WERI-Rb-1 (cell line): ENCODE measurements around the gene GATAD2A.

Experiments used
- DNase-seq: peaks from one replicate; pipeline ENCODE4 v3.0.0-alpha.2; 2020
- H3K27ac ChIP-seq: fragments of 250-450 bp; sonication (Bioruptor Pico); 2 replicates; pipeline ENCODE4 v1.5.1; 2020; ENCODE audit warnings: mild to moderate bottlenecking, moderate library complexity
- H3K27me3 ChIP-seq: fragments of 250-450 bp; sonication (Bioruptor Pico); 2 replicates; pipeline ENCODE4 v1.5.1; 2021; ENCODE audit warnings: mild to moderate bottlenecking, low read depth, moderate library complexity; ENCODE audit not compliant: insufficient read depth, severe bottlenecking
- H3K36me3 ChIP-seq: fragments of 250-450 bp; sonication (Bioruptor Pico); 2 replicates; pipeline ENCODE4 v1.5.1; 2020; ENCODE audit warnings: mild to moderate bottlenecking, moderate library complexity
- H3K4me3 ChIP-seq: 2 replicates; pipeline ENCODE4 v1.5.1; 2011; ENCODE audit warnings: low read depth, mild to moderate bottlenecking, control low read depth, low read length
- H3K9me3 ChIP-seq: fragments of 250-450 bp; sonication (Bioruptor Pico); 2 replicates; pipeline ENCODE4 v1.5.1; 2021; ENCODE audit warnings: mild to moderate bottlenecking, moderate library complexity; ENCODE audit not compliant: severe bottlenecking
- TF ChIP-seq, protein P1 (sequence below): IDR thresholded peaks from 2 replicates; pipeline ENCODE4 v1.5.1; 2011; ENCODE audit warnings: low read depth, mild to moderate bottlenecking, control low read depth, inconsistent platforms, low read length

GATAD2A gene

DNA sequence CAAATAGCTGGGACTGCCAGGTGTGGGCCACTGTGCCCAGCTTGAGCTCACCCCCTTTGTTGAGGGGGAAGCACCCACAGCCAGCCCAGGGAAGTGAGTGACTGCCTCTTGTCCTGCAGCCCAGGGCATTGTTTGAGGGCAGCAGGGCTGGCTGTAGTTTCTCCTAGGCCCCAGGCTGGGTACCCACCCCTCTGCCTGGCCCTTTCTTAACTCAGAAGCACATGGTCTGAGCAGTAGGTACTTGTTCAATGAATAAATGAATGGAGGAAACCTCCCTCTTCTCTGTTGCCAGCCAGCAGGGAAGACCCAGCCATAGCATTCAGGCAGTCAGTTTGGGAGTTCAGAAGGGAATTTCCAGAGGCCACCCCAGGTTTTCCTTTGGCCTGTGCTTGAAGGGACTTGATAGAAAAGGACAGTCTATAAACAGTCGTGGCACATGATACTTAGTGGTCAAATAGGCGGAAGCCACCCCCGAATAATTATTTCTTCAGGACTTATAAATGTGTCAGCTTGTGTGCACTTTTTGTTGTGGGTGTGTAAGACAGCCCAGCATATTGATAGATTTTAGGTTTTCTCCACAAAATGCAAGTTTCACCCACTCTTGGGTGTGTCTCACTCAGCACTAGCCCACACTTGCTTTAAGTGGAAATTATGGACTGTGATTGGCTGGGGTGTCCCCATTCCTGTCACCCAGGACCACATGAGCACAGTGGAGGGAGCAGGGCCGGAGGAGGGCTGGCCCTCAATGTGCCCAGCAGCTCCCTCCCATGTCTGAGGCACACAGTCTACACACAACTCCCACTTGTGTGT lies 33.1 kb downstream of the GATAD2A start:
- TF ChIP-seq, protein P1, sequence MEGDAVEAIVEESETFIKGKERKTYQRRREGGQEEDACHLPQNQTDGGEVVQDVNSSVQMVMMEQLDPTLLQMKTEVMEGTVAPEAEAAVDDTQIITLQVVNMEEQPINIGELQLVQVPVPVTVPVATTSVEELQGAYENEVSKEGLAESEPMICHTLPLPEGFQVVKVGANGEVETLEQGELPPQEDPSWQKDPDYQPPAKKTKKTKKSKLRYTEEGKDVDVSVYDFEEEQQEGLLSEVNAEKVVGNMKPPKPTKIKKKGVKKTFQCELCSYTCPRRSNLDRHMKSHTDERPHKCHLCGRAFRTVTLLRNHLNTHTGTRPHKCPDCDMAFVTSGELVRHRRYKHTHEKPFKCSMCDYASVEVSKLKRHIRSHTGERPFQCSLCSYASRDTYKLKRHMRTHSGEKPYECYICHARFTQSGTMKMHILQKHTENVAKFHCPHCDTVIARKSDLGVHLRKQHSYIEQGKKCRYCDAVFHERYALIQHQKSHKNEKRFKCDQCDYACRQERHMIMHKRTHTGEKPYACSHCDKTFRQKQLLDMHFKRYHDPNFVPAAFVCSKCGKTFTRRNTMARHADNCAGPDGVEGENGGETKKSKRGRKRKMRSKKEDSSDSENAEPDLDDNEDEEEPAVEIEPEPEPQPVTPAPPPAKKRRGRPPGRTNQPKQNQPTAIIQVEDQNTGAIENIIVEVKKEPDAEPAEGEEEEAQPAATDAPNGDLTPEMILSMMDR = no peak
- DNase-seq = no peak
- no peaks in the 10 kb centered on the region for H3K27me3 ChIP-seq
- no peaks in the 10 kb centered on the region for H3K9me3 ChIP-seq
- no peak overlapping the region for H3K4me3 ChIP-seq
- no peaks in the 10 kb centered on the region; the same call in 1 of the 2 replicates for H3K36me3 ChIP-seq
- H3K27ac ChIP-seq = no peak overlapping the region

DNA sequence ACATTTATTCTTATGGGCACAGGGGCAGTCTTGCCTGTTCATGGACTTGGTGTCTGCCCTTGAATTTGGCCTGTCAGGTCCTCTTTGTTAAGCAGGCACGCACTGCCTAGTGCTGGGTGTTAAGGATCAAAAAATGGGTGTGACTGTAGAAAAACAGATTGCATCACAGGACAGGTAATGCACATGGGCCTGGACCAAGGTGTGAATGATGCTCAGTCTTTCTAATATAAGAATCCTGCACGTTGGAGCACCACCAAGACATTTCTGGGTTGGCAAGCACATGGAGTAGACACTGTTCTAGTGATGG lies 33.7 kb downstream of the GATAD2A start:
- H3K9me3 ChIP-seq = no peaks in the 10 kb centered on the region
- no peak for DNase-seq
- no peaks in the 10 kb centered on the region for H3K27me3 ChIP-seq
- no peak overlapping the region for H3K27ac ChIP-seq
- H3K4me3 ChIP-seq = no peak overlapping the region
- no peaks in the 10 kb centered on the region; the same call in 1 of the 2 replicates for H3K36me3 ChIP-seq
- TF ChIP-seq, protein P1 = no peak

DNA sequence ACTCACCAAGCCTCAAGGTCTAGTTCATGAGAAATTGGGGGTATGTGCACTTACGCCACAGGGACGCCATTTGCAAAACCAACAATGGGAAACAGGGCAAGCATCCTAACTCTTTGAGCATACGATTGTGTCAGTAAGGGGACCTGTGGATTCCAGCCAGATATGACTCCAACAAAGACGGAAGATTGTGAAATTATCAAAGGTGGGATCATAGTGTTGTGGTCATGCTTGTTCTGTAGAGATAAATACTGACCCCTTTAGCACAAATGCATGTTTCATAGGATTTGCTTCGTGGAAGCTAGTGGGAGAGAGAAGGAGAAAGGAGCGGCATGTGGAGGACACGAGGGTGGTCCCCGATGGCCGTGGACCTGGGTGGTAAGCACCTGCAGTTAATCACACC lies 37.8 kb downstream of the GATAD2A start:
- H3K36me3 ChIP-seq = no peaks in the 10 kb centered on the region; the same call in none of the 2 replicates
- no peak overlapping the region for H3K27ac ChIP-seq
- TF ChIP-seq, protein P1 = no peak
- no peak for DNase-seq
- H3K9me3 ChIP-seq = no peaks in the 10 kb centered on the region
- H3K27me3 ChIP-seq = no peaks in the 10 kb centered on the region
- H3K4me3 ChIP-seq = no peak overlapping the region

DNA sequence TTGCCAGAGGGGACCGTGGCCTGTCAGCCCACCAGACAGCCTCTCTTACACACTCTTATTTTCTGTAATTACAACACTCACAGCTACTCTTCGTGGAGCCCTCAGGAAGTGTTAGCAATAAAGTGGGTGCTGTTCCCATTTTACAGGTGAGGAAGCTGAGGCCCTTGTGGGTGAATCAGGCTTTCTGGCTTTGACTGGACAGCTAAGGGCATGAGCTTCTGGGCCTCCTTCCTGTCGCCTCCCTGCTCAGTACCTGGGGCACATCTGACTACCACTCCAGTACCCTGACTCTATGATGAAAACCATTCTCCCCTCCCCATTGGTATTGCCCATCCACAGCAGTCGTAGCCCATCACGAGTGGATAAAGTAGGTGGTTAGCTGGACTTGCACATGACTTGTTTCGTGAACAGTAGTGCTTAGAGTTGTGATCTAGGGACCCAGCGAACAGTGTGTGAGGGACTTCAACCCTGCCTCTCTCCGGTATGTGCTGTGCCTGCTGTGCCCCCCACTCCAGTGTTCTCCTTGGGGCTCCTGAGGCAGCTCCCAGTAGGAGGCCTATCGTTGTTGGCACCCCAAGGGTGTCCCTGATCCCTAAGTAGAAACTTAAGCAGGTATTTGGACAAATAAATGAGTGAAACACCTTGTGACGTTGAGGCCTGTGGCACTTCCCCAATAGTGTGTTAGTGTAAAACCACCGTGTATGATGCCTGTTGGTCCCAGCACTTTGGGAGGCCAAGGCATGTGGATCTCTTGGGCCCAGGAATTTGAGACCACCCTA lies 38.6 kb downstream of the GATAD2A start:
- Histone ChIP-seq H3K36me3 (no peaks in the 10 kb centered on the region; the same call in none of the 2 replicates), H3K27me3 (no peaks in the 10 kb centered on the region), H3K9me3 (no peaks in the 10 kb centered on the region), H3K4me3 (no peak overlapping the region), H3K27ac (no peak overlapping the region)
- no peak for DNase-seq
- TF ChIP-seq, protein P1 = no peak

DNA sequence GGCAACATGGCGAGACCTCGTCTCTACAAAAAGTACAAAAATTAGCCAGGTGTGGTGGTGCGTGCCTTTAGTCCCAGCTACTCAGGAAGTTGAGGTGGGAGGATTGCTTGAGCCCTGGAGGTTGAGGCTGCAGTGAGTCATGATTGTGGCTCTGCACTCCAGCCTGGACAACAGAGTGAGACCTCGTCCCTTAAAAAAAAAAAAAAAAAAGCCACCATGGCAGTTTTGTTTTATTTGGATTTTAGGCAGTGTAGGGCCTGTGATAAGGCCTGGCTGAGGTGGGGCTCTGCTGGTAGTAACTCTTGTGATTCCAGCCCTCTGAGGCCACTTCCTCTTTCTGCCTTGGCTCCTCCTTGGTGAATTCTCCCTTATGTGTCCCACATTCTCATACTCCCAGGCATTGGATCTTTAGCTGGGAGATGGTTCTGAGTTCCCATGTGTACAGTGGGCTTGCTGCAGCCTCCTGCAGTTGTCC lies 39.2 kb downstream of the GATAD2A start:
- DNase-seq = no peak
- Histone ChIP-seq H3K4me3 (no peak overlapping the region), H3K9me3 (no peaks in the 10 kb centered on the region), H3K27ac (no peak overlapping the region), H3K36me3 (no peaks in the 10 kb centered on the region; the same call in none of the 2 replicates), H3K27me3 (no peaks in the 10 kb centered on the region)
- TF ChIP-seq, protein P1 = no peak
